IMR-90 (cell line): ENCODE data around the gene CRACDL. TPM values are rescaled to one million over a fixed set of nuclear protein-coding genes. Genes with fewer than 3 reads are reported as not detected.

Experiments
- ATAC-seq: fragments of 200-7000 bp; cut with Tn5 transposase; 2 replicates; pipeline ENCODE4 v1.9.1; 2020; ENCODE audit warnings: low read depth, mild to moderate bottlenecking, moderate library complexity
- BruUV-seq: library from RNA; stranded (reverse); fragments of 400-500 nt; replicated peaks from 2 replicates; lab custom pipeline; 2021; lab: Mats Ljungman, UMichigan
- CTCF ChIA-PET: fragments of 300-600 bp; formaldehyde crosslinking; extraction: SDS; loops from one replicate; lab custom pipeline; 2021; ENCODE audit warnings: antibody characterized with exemption; lab: Yijun Ruan, JAX
- POLR2A ChIA-PET: fragments of 300-600 bp; sonication (Branson Sonifier 250); formaldehyde crosslinking; loops from one replicate; lab custom pipeline; 2022; ENCODE audit warnings: antibody characterized with exemption; ENCODE audit not compliant: unreplicated experiment; lab: Charles Lee
- DNase-seq: peaks from one replicate; pipeline ENCODE4 v3.0.0; 2013
- H2AFZ ChIP-seq: replicated peaks from 2 replicates; pipeline ENCODE3; 2013; ENCODE audit warnings: low read length, mild to moderate bottlenecking; ENCODE audit not compliant: poor library complexity
- H2AK5ac ChIP-seq: 2 replicates; pipeline ENCODE4 v1.6.1; 2013; ENCODE audit warnings: low read depth, low read length, inconsistent platforms
- H2AK9ac ChIP-seq: replicated peaks from 2 replicates; pipeline ENCODE3; 2013; ENCODE audit warnings: mild to moderate bottlenecking, low read depth, low read length, moderate library complexity; ENCODE audit not compliant: poor library complexity
- H2BK120ac ChIP-seq: 2 replicates; pipeline ENCODE4 v1.6.1; 2013; ENCODE audit warnings: low read depth, low read length, inconsistent platforms
- H2BK15ac ChIP-seq: 3 replicates; pipeline ENCODE4 v1.6.1; 2013; ENCODE audit warnings: low read depth, low read length, inconsistent platforms
- H2BK20ac ChIP-seq: 2 replicates; pipeline ENCODE4 v1.6.1; 2013; ENCODE audit warnings: low read depth, mild to moderate bottlenecking, inconsistent platforms, low read length, moderate library complexity
- H2BK5ac ChIP-seq: 2 replicates; pipeline ENCODE4 v1.6.1; 2013; ENCODE audit warnings: mild to moderate bottlenecking, low read depth, low read length, inconsistent platforms; ENCODE audit not compliant: poor library complexity, severe bottlenecking
- H3K14ac ChIP-seq: replicated peaks from 2 replicates; pipeline ENCODE4 v1.6.1; 2013; ENCODE audit warnings: low read depth, low read length, inconsistent platforms
- H3K18ac ChIP-seq: 2 replicates; pipeline ENCODE4 v1.6.1; 2013; ENCODE audit warnings: low read depth, low read length, control low read depth
- H3K23ac ChIP-seq: 2 replicates; pipeline ENCODE4 v1.6.1; 2013; ENCODE audit warnings: low read depth, low read length, inconsistent platforms
- H3K27ac ChIP-seq: 2 replicates; pipeline ENCODE4 v1.5.1; 2013; ENCODE audit warnings: mild to moderate bottlenecking, control low read depth, low read length; ENCODE audit not compliant: insufficient read depth
- H3K27me3 ChIP-seq: 2 replicates; pipeline ENCODE4 v1.6.1; 2013; ENCODE audit warnings: low read length; ENCODE audit not compliant: control insufficient read depth, insufficient read depth
- H3K36me3 ChIP-seq: 2 replicates; pipeline ENCODE4 v1.6.1; 2013; ENCODE audit warnings: low read length, mixed read lengths; ENCODE audit not compliant: control insufficient read depth, insufficient read depth
- H3K4ac ChIP-seq: 2 replicates; pipeline ENCODE4 v1.6.1; 2013; ENCODE audit warnings: low read depth, low read length, inconsistent platforms
- H3K4me1 ChIP-seq: 2 replicates; pipeline ENCODE4 v1.6.1; 2013; ENCODE audit warnings: low read length, mixed read lengths; ENCODE audit not compliant: control insufficient read depth, insufficient read depth
- H3K4me2 ChIP-seq: 2 replicates; pipeline ENCODE4 v1.6.1; 2013; ENCODE audit warnings: low read depth, mild to moderate bottlenecking, control low read depth, low read length, moderate library complexity
- H3K4me3 ChIP-seq: 2 replicates; pipeline ENCODE4 v1.5.1; 2013; ENCODE audit warnings: low read depth, mild to moderate bottlenecking, control low read depth, low read length, moderate library complexity; ENCODE audit not compliant: insufficient read depth
- H3K56ac ChIP-seq: 2 replicates; pipeline ENCODE4 v1.6.1; 2013; ENCODE audit warnings: low read length, inconsistent platforms; ENCODE audit not compliant: insufficient read depth; ENCODE audit errors: extremely low read depth
- H3K79me1 ChIP-seq, 2 experiments: 2 replicates each; pipeline ENCODE4 v1.6.1; 2013; ENCODE audit warnings: low read length in 2 of 2, inconsistent platforms in 1 of 2, low read depth in 1 of 2
- H3K9ac ChIP-seq: 2 replicates; pipeline ENCODE4 v1.6.1; 2013; ENCODE audit warnings: low read depth, low read length, control low read depth
- H3K9me1 ChIP-seq: 2 replicates; pipeline ENCODE4 v1.6.1; 2013; ENCODE audit warnings: low read length, inconsistent platforms; ENCODE audit not compliant: insufficient read depth
- H3K9me3 ChIP-seq: 2 replicates; pipeline ENCODE4 v1.6.1; 2013; ENCODE audit warnings: low read length; ENCODE audit not compliant: control insufficient read depth, insufficient read depth
- H4K20me1 ChIP-seq: 2 replicates; pipeline ENCODE4 v1.6.1; 2013; ENCODE audit warnings: low read length, inconsistent platforms; ENCODE audit not compliant: insufficient read depth
- H4K5ac ChIP-seq: 2 replicates; pipeline ENCODE4 v1.6.1; 2013; ENCODE audit warnings: mild to moderate bottlenecking, low read depth, low read length, control low read depth
- H4K8ac ChIP-seq, 2 experiments: 2 replicates each; pipeline ENCODE4 v1.6.1; 2013; ENCODE audit warnings: low read depth in 2 of 2, low read length in 2 of 2, control low read depth in 1 of 2, inconsistent platforms in 1 of 2
- H4K91ac ChIP-seq: 2 replicates; pipeline ENCODE4 v1.6.1; 2013; ENCODE audit warnings: low read depth, low read length, inconsistent platforms; ENCODE audit not compliant: insufficient read depth
- CTCF ChIP-seq: conservative IDR thresholded peaks from 2 replicates; pipeline ENCODE4 v1.5.1; 2012; ENCODE audit warnings: mild to moderate bottlenecking, low read depth, low read length, improper control_type of control experiment
- ELK1 ChIP-seq: fragments of 150-350 bp; IDR thresholded peaks from 2 replicates; pipeline ENCODE4 v1.6.1; 2016; ENCODE audit warnings: low read depth, mild to moderate bottlenecking, low read length, moderate library complexity, borderline replicate concordance
- MXI1 ChIP-seq: IDR thresholded peaks from 2 replicates; pipeline ENCODE4 v1.6.1; 2012; ENCODE audit warnings: low read depth, mild to moderate bottlenecking, low read length, moderate library complexity, borderline replicate concordance
- POLR2A ChIP-seq: IDR thresholded peaks from 2 replicates; pipeline ENCODE4 v1.6.1; 2012; ENCODE audit warnings: mild to moderate bottlenecking, low read depth, low read length
- RAD21 ChIP-seq: IDR thresholded peaks from 2 replicates; pipeline ENCODE4 v1.6.1; 2012; ENCODE audit warnings: low read length, improper control_type of control experiment
- RCOR1 ChIP-seq: IDR thresholded peaks from 2 replicates; pipeline ENCODE4 v1.6.1; 2012; ENCODE audit warnings: mild to moderate bottlenecking, low read length, improper control_type of control experiment; ENCODE audit not compliant: insufficient replicate concordance
- USF2 ChIP-seq: fragments of 150-350 bp; IDR thresholded peaks from 2 replicates; pipeline ENCODE4 v1.6.1; 2017; ENCODE audit warnings: mild to moderate bottlenecking, antibody characterized with exemption, low read length, low read depth
- WGBS, 2 experiments: methylation state at CpG; one replicate each; pipeline versions ENCODE4 v1.1.5 to v1.1.7; 2013; ENCODE audit warnings: missing lambda C conversion rate in 2 of 2; ENCODE audit not compliant: insufficient read length in 1 of 2; ENCODE audit errors: extremely low coverage in 2 of 2; 5-methylcytosine and 5-hydroxymethylcytosine counted together
- dilution Hi-C: fragments of 300-500 bp; cut with HindIII; formaldehyde crosslinking; loops from one replicate; pipeline ENCODE4 v1.14.3; 2018; ENCODE audit warnings: low sequenced_read_pairs; ENCODE audit not compliant: unreplicated experiment
- in situ Hi-C: fragments of 300-500 bp; cut with MboI; formaldehyde crosslinking; loops from 3 replicates; pipeline ENCODE4 v1.14.3; 2019; ENCODE audit warnings: low sequenced_read_pairs, inconsistent platforms, mixed read lengths
- intact Hi-C: fragments of 100-400 bp; cut with micrococcal nuclease; formaldehyde crosslinking; loops from 2 replicates; pipeline ENCODE4 v1.10.0; 2022
- polyA plus RNA-seq, 3 experiments: library from polyadenylated mRNA; depleted of rRNA; stranded (reverse); fragments of >200 nt; gene quantifications; 2 replicates each; pipeline ENCODE4 v1.2.3, GENCODE V29; 2012; ENCODE audit warnings: low replicate concordance in 1 of 3
- total RNA-seq: library from RNA; depleted of rRNA; stranded (reverse); fragments of >200 nt; gene quantifications from 2 replicates; pipeline ENCODE4 v1.2.3, GENCODE V29; 2012

Gene CRACDL
- total and polyA plus RNA-seq, 2 of the 4 experiments (the other 2 are of a cell fraction), result not detected

GRCh38 chr2:98859323-98859722, 76.7 kb downstream of the CRACDL start:
- Histone ChIP-seq H3K27ac (no peak overlapping the region), H3K56ac (no peak overlapping the region), H2AFZ (no peak overlapping the region), H4K20me1 (no peaks in the 10 kb centered on the region), H4K91ac (no peak overlapping the region), H3K9ac (no peak overlapping the region), H3K79me1 (no peaks in the 10 kb centered on the region), H2AK9ac (no peak overlapping the region), H3K27me3 (no peaks in the 10 kb centered on the region), H4K8ac (no peak overlapping the region), H3K18ac (no peak overlapping the region), H3K23ac (no peak overlapping the region), H2BK5ac (no peak overlapping the region), H3K14ac (no peak overlapping the region), H3K9me1 (no peaks in the 10 kb centered on the region), H3K4me2 (no peak overlapping the region), H2BK120ac (no peak overlapping the region), H3K4me1 (no peaks in the 10 kb centered on the region), H3K4me3 (no peak overlapping the region), H4K5ac (no peak overlapping the region), H3K36me3 (no peaks in the 10 kb centered on the region), H3K9me3 (no peaks in the 10 kb centered on the region; the same call in 1 of the 2 replicates), H2BK15ac (no peak overlapping the region), H2BK20ac (no peak overlapping the region), H2AK5ac (no peak overlapping the region), H3K4ac (no peak overlapping the region)
- TF ChIP-seq USF2 (no peak), POLR2A (no peak), MXI1 (no peak), CTCF (no peak), ELK1 (no peak), RAD21 (no peak), RCOR1 (no peak)
- WGBS, 2 experiments, result no CpG with 5 or more reads among the region's 2 CpGs
- DNase-seq, result no peak
- POLR2A ChIA-PET, result no interaction called here
- in situ Hi-C loops, result no loop called here
- BruUV-seq, result no TSS peak
- dilution Hi-C loops, result no loop called here
- intact Hi-C loops, result no loop called here
- no peak for ATAC-seq
- CTCF ChIA-PET, result no interaction called here
